A673 (cell line): ENCODE data around the gene PLD4.

Experiments used
- EZH2 ChIP-seq: fragments of 200-600 bp; sonication (generic); IDR thresholded peaks from 2 replicates; pipeline ENCODE4 v1.6.1; 2017; ENCODE audit warnings: borderline replicate concordance, low read depth, mild to moderate bottlenecking, mixed read lengths, antibody characterized with exemption, low read length; ENCODE audit not compliant: poor library complexity, severe bottlenecking
- TF ChIP-seq, protein P1 (sequence below): fragments of 300-800, 200-600 bp; sonication (generic); conservative IDR thresholded peaks from 2 replicates; pipeline ENCODE4 v1.5.1; 2017; ENCODE audit warnings: low read depth, mild to moderate bottlenecking, antibody characterized with exemption, low read length, moderate library complexity, mixed read lengths

DNA sequence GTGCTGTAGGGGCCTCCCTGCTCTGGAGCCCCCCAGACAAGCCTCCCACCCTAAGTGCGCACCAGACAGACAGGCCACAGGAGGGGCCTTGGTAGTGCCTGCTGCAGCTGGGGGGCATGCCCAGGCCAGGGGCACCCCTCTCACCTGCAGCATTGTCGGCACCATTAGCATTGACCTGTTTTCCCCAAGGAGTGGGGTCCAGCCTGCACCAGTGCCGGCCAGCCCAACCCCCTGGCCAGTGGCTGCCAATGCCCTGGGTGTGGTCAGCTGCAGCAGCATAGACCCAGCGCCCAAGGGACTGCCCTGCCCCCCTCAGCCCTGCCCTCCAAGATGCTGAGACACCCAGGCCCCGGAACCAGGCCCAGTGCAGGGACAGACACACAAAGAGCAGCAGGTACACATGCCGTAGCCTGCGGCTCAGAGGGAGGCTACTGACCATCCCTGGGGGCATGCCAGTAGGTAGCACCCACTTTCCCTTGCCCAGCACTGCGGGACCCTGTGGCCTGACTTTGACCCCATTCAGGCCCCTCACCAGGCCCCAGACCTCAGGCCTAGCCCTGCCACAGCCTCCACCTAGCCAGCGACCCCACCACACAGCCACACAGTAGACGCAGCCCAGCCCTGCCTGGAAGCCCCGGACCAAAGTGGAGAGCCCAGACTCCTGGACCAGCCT is 52.5 kb downstream of the PLD4 start:
- TF ChIP-seq, protein P1, sequence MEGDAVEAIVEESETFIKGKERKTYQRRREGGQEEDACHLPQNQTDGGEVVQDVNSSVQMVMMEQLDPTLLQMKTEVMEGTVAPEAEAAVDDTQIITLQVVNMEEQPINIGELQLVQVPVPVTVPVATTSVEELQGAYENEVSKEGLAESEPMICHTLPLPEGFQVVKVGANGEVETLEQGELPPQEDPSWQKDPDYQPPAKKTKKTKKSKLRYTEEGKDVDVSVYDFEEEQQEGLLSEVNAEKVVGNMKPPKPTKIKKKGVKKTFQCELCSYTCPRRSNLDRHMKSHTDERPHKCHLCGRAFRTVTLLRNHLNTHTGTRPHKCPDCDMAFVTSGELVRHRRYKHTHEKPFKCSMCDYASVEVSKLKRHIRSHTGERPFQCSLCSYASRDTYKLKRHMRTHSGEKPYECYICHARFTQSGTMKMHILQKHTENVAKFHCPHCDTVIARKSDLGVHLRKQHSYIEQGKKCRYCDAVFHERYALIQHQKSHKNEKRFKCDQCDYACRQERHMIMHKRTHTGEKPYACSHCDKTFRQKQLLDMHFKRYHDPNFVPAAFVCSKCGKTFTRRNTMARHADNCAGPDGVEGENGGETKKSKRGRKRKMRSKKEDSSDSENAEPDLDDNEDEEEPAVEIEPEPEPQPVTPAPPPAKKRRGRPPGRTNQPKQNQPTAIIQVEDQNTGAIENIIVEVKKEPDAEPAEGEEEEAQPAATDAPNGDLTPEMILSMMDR, result no peak
- TF ChIP-seq EZH2, result no peak
